ENCODE data around the gene KCNIP4. TPM values are rescaled to one million over a fixed set of nuclear protein-coding genes. Genes with fewer than 3 reads are reported as not detected.

The KCNIP4 gene
- total and polyA plus RNA-seq, 2 of the 8 experiments (the other 6 are each of a cell fraction or from before 2014, with no cell fraction given): 0.06 TPM; not detected in 1

GRCh38 chr4:21211846-21212245, 736.7 kb downstream of the KCNIP4 start:
- H4K8ac ChIP-seq (ENCODE audit: extremely low read depth, insufficient read depth, low read length): no peak overlapping the region
- no peak overlapping the region for H3K56ac ChIP-seq (replicated peaks; ENCODE audit: insufficient read length, low read depth, low read length)
- H2BK15ac ChIP-seq (ENCODE audit: low read length): no peak overlapping the region
- FAIRE-seq (no peak), DNase-seq (ENCODE audit: low read depth in 1 of 2, low spot score in 2 of 2) (no peak)
- no peaks in the 10 kb centered on the region for H3K9me3 ChIP-seq (ENCODE audit: insufficient read depth in 2 of 2, low read depth in 1 of 2, low read length in 1 of 2)
- H3K4me1 ChIP-seq (replicated peaks in 1 of 4; ENCODE audit: control insufficient read depth in 3 of 4, insufficient read depth in 4 of 4, low read length in 3 of 4): no peaks in the 10 kb centered on the region
- H3K4ac ChIP-seq (replicated peaks; ENCODE audit: insufficient read length, low read depth, low read length): no peak overlapping the region
- H2BK20ac ChIP-seq (ENCODE audit: low read length): no peak overlapping the region
- H3K18ac ChIP-seq (ENCODE audit: extremely low read depth, low read length): no peak overlapping the region
- POLR2A ChIA-PET (ENCODE audit: partially characterized antibody): no interaction called here
- no peak overlapping the region for H3K9ac ChIP-seq (replicated peaks in 1 of 4; ENCODE audit: extremely low read depth in 1 of 4, low read depth in 3 of 4, low read length in 3 of 4)
- no peak overlapping the region for H2AFZ ChIP-seq (ENCODE audit: low read length)
- H2BK120ac ChIP-seq (replicated peaks; ENCODE audit: low read depth, low read length): no peak overlapping the region
- H3K36me3 ChIP-seq (ENCODE audit: control insufficient read depth in 2 of 4, insufficient read depth in 4 of 4, low read length in 3 of 4): no peaks in the 10 kb centered on the region
- no peak overlapping the region for H3K27ac ChIP-seq (ENCODE audit: low read depth, low read length)
- no peak overlapping the region for H4K91ac ChIP-seq (replicated peaks; ENCODE audit: insufficient read length, low read length)
- no peaks in the 10 kb centered on the region for H3K79me1 ChIP-seq (ENCODE audit: low read depth, low read length)
- no peaks in the 10 kb centered on the region for H4K20me1 ChIP-seq (replicated peaks in 1 of 2; ENCODE audit: control insufficient read depth in 1 of 2, insufficient read depth in 2 of 2, low read length in 2 of 2)
- H2BK12ac ChIP-seq (ENCODE audit: low read depth, low read length): no peak overlapping the region
- CTCF ChIA-PET (ENCODE audit: partially characterized antibody): interaction anchor here (1.4 to 2.1 kb wide), 2 partner anchors 17 to 26 kb away, joined by 3 to 8 read pairs; no protein-coding TSS in a partner anchor
- no peak overlapping the region for H2AK5ac ChIP-seq (ENCODE audit: low read depth, low read length)
- H3K14ac ChIP-seq (ENCODE audit: insufficient read length): no peak overlapping the region
- H3K4me3 ChIP-seq (ENCODE audit: extremely low read depth in 1 of 4, insufficient read depth in 2 of 4, low read depth in 3 of 4, low read length in 4 of 4): no peak overlapping the region
- no peaks in the 10 kb centered on the region for H3K23me2 ChIP-seq (ENCODE audit: low read depth, low read length)
- no peak overlapping the region for H4K5ac ChIP-seq (ENCODE audit: insufficient read length, low read depth, low read length)
- H3K4me2 ChIP-seq (ENCODE audit: insufficient read depth in 1 of 2, low read depth in 2 of 2, low read length in 2 of 2): no peak overlapping the region
- H3K79me2 ChIP-seq (ENCODE audit: control insufficient read depth in 1 of 2, insufficient read depth in 2 of 2, low read length in 2 of 2): no peaks in the 10 kb centered on the region
- H3K27me3 ChIP-seq (replicated peaks in 1 of 4; ENCODE audit: control insufficient read depth in 3 of 4, extremely low read depth in 1 of 4, insufficient read depth in 3 of 4, low read length in 3 of 4): no peaks in the 10 kb centered on the region
- no peak overlapping the region for H2BK5ac ChIP-seq (ENCODE audit: low read depth, low read length)
- no peak overlapping the region for H3K23ac ChIP-seq (ENCODE audit: insufficient read length)
- TF ChIP-seq TBP (IDR thresholded peaks at IDR 0.05; ENCODE audit: low read depth, low read length) (no peak), GABPA (IDR thresholded peaks at IDR 0.05; ENCODE audit: borderline replicate concordance, insufficient read depth, low read length) (no peak), TCF12 (IDR thresholded peaks at IDR 0.05; ENCODE audit: low read depth, low read length) (no peak), TAF7 (optimal IDR thresholded peaks at IDR 0.05; ENCODE audit: borderline replicate concordance, low read depth, low read length) (no peak), KDM4A (IDR thresholded peaks at IDR 0.05; ENCODE audit: low read depth, low read length, severe bottlenecking) (no peak), MAX (IDR thresholded peaks at IDR 0.05) (no peak), CBX5 (IDR thresholded peaks at IDR 0.05; ENCODE audit: low read depth, low read length) (no peak), CREB1 (IDR thresholded peaks at IDR 0.05) (no peak), POU5F1 (IDR thresholded peaks at IDR 0.05; ENCODE audit: low read depth, low read length) (no peak), CHD1 (IDR thresholded peaks at IDR 0.05; ENCODE audit: low read depth, low read length) (no peak), CHD2 (IDR thresholded peaks at IDR 0.05; ENCODE audit: low read length) (no peak), KDM5A (IDR thresholded peaks at IDR 0.05; ENCODE audit: low read length) (no peak), RFX5 (IDR thresholded peaks at IDR 0.05; ENCODE audit: borderline replicate concordance, low read depth, low read length) (no peak), TAF1 (IDR thresholded peaks at IDR 0.05; ENCODE audit: low read depth, low read length) (no peak), SP4 (IDR thresholded peaks at IDR 0.05; ENCODE audit: low read length) (no peak), KDM1A (IDR thresholded peaks at IDR 0.05; ENCODE audit: borderline replicate concordance, low read length) (no peak), SIRT6 (IDR thresholded peaks at IDR 0.05; ENCODE audit: low read length) (no peak), NRF1 (IDR thresholded peaks at IDR 0.05; ENCODE audit: low read depth, low read length) (no peak)

All from H1 (cell line).